Measurements from ENCODE around the gene GINS2.

GINS2 gene

GRCh38 chr16:85650135-85650843 lies 38.5 kb downstream of the GINS2 start:
- TF ChIP-seq CTCF (IDR thresholded peaks at IDR 0.05): no peak

- no peak for TF ChIP-seq CTCF (IDR thresholded peaks at IDR 0.05)
These were observed 39.2 kb downstream of the GINS2 start for GRCh38 chr16:85649411-85650134.

- no peak for TF ChIP-seq CTCF (IDR thresholded peaks at IDR 0.05)
These were observed 39.9 kb downstream of the GINS2 start for GRCh38 chr16:85648805-85649204.

DNA sequence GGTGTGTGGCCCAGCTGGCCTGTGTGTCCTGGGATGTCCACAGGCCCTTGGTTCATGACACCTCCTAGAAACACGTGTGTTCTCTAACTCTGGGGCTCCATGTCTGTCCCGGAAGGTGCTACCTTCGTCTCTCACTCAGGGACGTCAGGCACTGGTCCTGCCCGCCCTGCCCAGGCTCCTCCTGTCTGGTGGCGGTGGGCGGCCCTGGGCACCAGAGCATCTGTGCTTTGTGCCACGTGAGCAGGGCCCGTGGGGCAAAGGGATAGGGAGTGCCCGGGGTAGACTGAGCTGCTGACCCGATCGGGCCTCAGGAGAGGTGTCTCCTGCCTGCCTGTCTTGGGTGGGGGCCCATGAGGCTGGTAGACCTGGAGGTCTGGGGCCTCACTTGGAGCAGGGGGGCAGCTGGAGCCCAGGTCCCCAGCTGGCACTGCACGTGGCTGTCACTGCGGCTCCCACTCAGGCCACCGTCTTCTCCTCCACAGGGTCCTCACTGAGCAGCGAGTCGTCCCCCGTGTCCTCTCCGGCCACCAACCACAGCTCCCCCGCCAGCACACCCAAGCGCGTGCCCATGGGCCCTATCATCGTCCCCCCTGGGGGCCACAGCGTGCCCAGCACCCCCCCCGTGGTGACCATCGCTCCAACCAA lies 40.6 kb downstream of the GINS2 start:
- no peak for TF ChIP-seq CTCF (IDR thresholded peaks at IDR 0.05)

DNA sequence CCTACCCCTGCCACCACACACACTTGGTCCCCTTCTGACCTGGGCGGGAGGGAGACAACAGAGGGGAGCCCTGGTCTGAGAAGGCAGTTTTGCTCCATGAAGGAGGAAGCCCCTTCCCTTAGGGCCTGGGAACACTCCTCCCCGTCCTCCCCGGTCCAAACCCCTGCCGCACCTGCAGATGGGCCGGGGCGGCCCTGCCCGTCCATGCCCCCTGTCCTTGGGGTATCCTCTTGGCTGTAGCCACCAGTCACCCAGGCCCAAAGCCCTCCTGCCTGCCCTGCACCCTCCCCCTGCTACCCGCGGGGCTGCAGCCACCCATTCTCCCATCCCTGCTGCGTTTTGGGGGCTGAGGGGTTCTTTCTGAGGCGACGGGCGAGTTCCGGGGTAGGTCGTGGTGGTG lies 41.8 kb downstream of the GINS2 start:
- no peak for TF ChIP-seq CTCF (IDR thresholded peaks at IDR 0.05)

DNA sequence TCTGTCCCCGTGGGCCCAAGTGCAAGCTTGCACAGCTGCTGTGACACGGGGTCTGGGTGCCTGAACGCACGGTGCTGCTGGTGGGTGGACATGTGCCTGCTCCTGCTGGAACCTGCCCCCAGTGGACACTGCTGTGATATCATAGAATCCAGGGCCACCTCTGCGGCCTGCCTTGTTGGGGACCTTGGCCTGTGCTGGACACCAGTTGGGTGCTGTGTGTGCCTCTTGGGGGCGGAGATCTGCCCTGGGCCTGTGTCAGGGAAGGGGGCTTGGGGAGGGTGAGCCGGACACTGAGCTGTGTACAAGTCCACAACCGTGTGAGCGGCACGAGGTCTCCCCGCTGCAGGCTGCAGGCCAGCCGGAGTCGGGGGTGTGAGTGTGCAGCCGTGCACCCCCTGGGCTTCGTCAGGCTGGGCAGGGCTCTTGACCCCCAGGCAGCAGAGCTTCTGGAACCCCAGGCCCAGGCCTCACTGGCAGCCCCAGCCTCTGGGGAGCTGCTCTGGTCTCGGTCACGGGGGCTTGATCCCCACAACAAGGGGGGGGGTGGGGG lies 42.3 kb downstream of the GINS2 start:
- no peak for TF ChIP-seq CTCF (IDR thresholded peaks at IDR 0.05)

DNA sequence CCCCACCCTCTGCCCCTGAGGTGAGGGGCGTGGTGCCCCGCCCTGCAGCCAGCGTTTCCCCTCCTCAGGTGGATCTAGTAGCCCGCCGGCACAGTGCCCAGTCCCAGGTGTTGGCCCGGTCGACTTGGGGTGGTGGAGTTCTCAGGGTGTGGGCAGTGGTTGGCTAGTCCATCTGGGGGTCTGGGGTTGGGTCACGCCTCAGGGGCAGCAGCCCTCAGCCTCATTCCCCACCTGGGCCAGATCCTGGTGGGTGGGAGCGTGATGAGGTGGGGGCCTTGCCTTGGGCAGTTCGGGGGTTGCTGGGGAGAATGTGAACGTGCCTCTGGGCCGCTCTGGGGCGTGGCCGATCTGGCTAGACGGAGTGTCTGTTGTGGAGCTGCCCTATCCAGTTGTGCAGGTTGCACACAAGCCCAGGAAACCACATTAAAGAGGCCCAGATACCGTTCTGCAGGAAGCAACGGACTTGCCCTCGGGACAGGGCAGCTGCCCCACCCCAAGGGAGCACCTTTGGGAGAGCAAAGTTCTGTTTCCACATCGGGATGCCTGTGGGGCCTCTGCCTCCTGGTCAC lies 43.6 kb downstream of the GINS2 start:
- no peak for TF ChIP-seq CTCF (IDR thresholded peaks at IDR 0.05)
